ENCODE results near the gene NACC2.

NACC2 gene

GRCh38 chr9:135998410-135999071 lies 96.5 kb downstream of the NACC2 start:
- H3K27ac ChIP-seq, result no peak overlapping the region
- TF ChIP-seq ZFX (IDR thresholded peaks at IDR 0.05; ENCODE audit: borderline replicate concordance), result no peak
- TF ChIP-seq, protein P1, sequence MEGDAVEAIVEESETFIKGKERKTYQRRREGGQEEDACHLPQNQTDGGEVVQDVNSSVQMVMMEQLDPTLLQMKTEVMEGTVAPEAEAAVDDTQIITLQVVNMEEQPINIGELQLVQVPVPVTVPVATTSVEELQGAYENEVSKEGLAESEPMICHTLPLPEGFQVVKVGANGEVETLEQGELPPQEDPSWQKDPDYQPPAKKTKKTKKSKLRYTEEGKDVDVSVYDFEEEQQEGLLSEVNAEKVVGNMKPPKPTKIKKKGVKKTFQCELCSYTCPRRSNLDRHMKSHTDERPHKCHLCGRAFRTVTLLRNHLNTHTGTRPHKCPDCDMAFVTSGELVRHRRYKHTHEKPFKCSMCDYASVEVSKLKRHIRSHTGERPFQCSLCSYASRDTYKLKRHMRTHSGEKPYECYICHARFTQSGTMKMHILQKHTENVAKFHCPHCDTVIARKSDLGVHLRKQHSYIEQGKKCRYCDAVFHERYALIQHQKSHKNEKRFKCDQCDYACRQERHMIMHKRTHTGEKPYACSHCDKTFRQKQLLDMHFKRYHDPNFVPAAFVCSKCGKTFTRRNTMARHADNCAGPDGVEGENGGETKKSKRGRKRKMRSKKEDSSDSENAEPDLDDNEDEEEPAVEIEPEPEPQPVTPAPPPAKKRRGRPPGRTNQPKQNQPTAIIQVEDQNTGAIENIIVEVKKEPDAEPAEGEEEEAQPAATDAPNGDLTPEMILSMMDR (IDR thresholded peaks at IDR 0.05), result no peak

DNA sequence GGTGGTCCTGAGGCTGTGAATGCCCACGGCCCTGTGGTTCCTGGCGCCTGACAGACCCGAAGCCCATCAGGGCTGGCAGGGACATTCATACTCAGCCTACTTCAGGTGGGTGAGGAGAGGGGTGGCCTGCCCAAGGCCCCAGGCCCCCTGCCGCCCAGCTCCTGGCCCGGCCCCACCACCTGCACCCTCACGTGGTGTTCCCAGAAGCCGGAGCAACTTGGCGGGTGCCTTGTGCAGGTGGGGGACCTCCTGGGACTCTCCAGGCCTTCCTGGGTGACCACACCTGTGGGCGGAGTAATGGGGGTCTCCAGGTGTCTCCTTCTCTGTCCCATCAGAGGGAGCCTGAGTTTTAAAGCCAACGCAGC lies 97.1 kb downstream of the NACC2 start:
- no peak overlapping the region for H3K27ac ChIP-seq
- TF ChIP-seq ZFX (IDR thresholded peaks at IDR 0.05; ENCODE audit: borderline replicate concordance), result no peak
- TF ChIP-seq, protein P1 (IDR thresholded peaks at IDR 0.05), result no peak

DNA sequence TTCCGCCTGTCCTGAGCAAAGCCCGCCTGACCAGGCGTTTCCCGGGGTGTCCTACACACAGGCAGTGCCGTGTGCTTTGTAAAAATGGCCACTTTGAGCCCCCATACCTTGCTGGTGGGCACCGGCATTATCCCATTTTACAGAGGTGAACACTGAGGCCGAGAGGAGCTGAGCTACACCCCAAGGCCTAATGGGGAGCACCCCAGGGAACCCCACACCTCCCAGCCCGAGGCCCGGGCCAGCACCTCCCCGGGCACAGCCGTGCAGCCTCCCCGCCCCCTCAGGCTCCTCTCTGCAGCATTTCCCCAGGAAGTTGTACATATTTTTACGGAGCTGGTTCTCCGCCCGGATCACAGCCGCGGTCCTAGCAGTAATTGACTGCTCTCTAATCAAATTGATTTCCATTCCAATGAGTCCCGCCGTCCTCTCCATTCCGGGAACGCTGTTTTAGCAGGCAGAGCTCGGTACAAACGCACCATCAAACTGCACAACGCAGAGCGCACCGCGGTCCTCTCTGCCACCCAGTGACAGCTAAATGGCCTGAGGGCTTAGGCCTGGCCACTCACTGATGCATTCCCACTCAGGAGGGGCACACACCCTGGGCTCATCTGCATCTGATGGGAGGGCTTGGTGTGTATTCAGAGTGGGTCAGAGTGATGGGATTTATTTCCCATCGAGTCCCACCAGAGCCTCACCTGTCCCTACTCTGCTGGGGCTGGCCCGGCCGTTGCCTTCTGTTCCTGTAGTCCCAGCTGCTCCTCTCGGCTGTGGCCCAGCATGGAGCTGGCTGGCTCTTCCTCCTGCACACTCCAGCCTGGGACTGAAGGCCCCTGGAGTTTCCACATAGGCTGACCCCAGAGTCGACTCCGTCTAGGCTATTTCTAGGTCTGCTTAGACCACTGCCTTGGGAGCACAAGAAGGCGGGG lies 97.7 kb downstream of the NACC2 start:
- TF ChIP-seq ZFX (IDR thresholded peaks at IDR 0.05; ENCODE audit: borderline replicate concordance), result no peak
- TF ChIP-seq, protein P1 (IDR thresholded peaks at IDR 0.05), result no peak
- no peak overlapping the region for H3K27ac ChIP-seq

DNA sequence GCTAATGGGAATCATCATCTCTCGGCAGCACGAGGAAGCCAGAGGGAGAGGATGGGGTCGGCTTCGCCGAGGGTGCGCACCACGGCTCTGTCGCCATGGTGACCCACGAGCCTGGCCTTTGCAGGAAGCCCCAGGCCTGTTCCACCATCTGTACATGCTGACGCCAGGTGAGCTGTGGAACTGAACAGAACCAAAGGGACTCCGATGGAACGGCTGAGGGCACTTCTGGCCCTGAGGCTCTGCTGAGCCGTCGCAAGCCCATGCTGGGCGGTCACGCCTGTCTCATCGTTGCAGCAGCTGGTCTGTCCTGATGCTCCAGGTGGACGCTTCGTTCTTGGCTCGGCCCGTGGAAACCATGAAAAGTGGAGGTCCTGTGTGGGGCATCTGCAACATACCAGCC lies 99.3 kb downstream of the NACC2 start:
- no peak overlapping the region for H3K27ac ChIP-seq
- TF ChIP-seq, protein P1 (IDR thresholded peaks at IDR 0.05), result no peak
- TF ChIP-seq ZFX (IDR thresholded peaks at IDR 0.05; ENCODE audit: borderline replicate concordance), result no peak

- H3K27ac ChIP-seq, result no peak overlapping the region
- TF ChIP-seq, protein P1 (IDR thresholded peaks at IDR 0.05), result no peak
- TF ChIP-seq ZFX (IDR thresholded peaks at IDR 0.05; ENCODE audit: borderline replicate concordance), result no peak
Observed at GRCh38 chr9:135994501-135995192, 100.4 kb downstream of the NACC2 start.

DNA sequence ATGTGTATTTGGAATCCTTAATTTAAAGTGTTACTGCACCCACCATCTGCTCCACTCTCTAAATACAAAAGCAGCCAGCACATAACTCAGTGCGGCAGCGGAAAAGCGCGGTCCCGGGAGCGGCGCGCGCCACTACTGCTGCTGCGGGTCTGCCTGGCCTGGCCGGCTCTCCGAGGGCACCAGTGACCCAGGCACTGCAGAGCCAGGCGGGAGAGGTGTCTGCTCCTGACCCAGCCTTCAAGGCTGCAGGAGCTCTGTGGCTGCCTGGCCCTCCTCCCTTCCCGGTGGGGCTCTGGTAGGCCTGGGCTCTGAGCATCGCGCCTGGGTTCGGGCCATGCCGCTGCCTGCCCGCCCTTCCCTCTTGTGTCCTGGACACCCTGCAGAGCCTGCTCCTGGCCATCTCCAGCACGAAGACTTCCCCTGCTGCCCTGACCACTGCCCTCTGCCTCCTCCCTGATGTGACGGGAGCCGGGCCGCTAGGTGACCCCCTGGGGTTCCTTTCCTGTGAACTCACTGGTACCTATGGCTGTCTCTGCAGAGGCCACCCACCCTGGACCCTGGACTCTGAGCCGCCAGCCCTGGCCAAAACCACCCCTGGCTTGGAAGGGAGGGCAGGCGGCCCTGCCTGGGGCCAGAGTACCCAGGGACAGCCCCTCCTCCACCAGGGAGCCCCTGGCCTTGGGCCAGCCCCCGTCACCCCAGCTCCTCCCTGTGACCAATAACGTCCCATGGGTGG lies 101.2 kb downstream of the NACC2 start:
- no peak for TF ChIP-seq ZFX (IDR thresholded peaks at IDR 0.05; ENCODE audit: borderline replicate concordance)
- TF ChIP-seq, protein P1 (IDR thresholded peaks at IDR 0.05), result no peak
- H3K27ac ChIP-seq, result no peak overlapping the region

Data from 22Rv1 (cell line).